GM12878 (cell line): Measurements from ENCODE around the gene TSC2. TPM values are rescaled to one million over a fixed set of nuclear protein-coding genes. Genes with fewer than 3 reads are reported as not detected.

Experiments used
- ESRRA ChIP-seq: IDR thresholded peaks from 2 replicates; pipeline ENCODE4 v1.6.1; 2012; ENCODE audit warnings: mild to moderate bottlenecking, low read length, improper control_type of control experiment
- KDM1A ChIP-seq: fragments of 200-600 bp; sonication (generic); IDR thresholded peaks from 2 replicates; pipeline ENCODE4 v1.6.1; 2016; ENCODE audit warnings: borderline replicate concordance
- NBN ChIP-seq: fragments of 450-650 bp; IDR thresholded peaks from 2 replicates; pipeline ENCODE4 v1.6.1; 2016
- NFYB ChIP-seq: IDR thresholded peaks from 2 replicates; pipeline ENCODE4 v1.6.1; 2011; ENCODE audit warnings: low read depth, mild to moderate bottlenecking, low read length, improper control_type of control experiment, moderate library complexity; ENCODE audit not compliant: insufficient read depth
- RAD21 ChIP-seq: IDR thresholded peaks from 2 replicates; pipeline ENCODE4 v1.6.1; 2011; ENCODE audit warnings: mild to moderate bottlenecking, low read depth, low read length, moderate library complexity; ENCODE audit not compliant: insufficient read depth
- SIN3A ChIP-seq: IDR thresholded peaks from 2 replicates; pipeline ENCODE4 v1.6.1; 2012; ENCODE audit warnings: low read depth, low read length, improper control_type of control experiment
- SMAD1 ChIP-seq: fragments of 450-650 bp; IDR thresholded peaks from 2 replicates; pipeline ENCODE4 v1.6.1; 2018; ENCODE audit warnings: mild to moderate bottlenecking, low read depth; ENCODE audit not compliant: partially characterized antibody
- SMARCA5 ChIP-seq: fragments of 450-650 bp; IDR thresholded peaks from 2 replicates; pipeline ENCODE4 v1.6.1; 2017; ENCODE audit warnings: mild to moderate bottlenecking
- SP1 ChIP-seq: IDR thresholded peaks from one replicate; pipeline ENCODE4 v1.6.1; 2011; ENCODE audit warnings: low read depth, low read length
- SREBF1 ChIP-seq: IDR thresholded peaks from 2 replicates; pipeline ENCODE4 v1.6.1; 2012; ENCODE audit warnings: mild to moderate bottlenecking, low read length
- SREBF2 ChIP-seq: IDR thresholded peaks from 2 replicates; pipeline ENCODE4 v1.6.1; 2012; ENCODE audit warnings: mild to moderate bottlenecking, low read length
- STAT3 ChIP-seq: IDR thresholded peaks from 2 replicates; pipeline ENCODE4 v1.6.1; 2011; ENCODE audit warnings: low read depth, low read length, improper control_type of control experiment
- TAF1 ChIP-seq: IDR thresholded peaks from 2 replicates; pipeline ENCODE4 v1.6.1; 2011; ENCODE audit warnings: mild to moderate bottlenecking, low read depth, low read length, borderline replicate concordance
- TCF12 ChIP-seq: IDR thresholded peaks from 2 replicates; pipeline ENCODE4 v1.6.1; 2011; ENCODE audit warnings: low read depth, mild to moderate bottlenecking, low read length
- TCF3 ChIP-seq: IDR thresholded peaks from 2 replicates; pipeline ENCODE4 v1.6.1; 2012; ENCODE audit warnings: low read depth, mild to moderate bottlenecking, low read length, borderline replicate concordance; ENCODE audit not compliant: insufficient read depth
- ZNF207 ChIP-seq: fragments of 450-650 bp; IDR thresholded peaks from 2 replicates; pipeline ENCODE4 v1.6.1; 2014; ENCODE audit warnings: antibody characterized with exemption, mild to moderate bottlenecking, borderline replicate concordance
- polyA plus RNA-seq, 11 experiments: library from polyadenylated mRNA; depleted of rRNA in 4 of 11; unstranded in 6 of 11; stranded (reverse) in 5 of 11; fragments of >200 nt; fragmentation: Nextera tagmentation in 4 of 11; fragmentation: Illumina TruSeq in 1 of 11; extraction: Ambion mirVana in 4 of 11; extraction: Trizol in 1 of 11; gene quantifications; 1 replicate in 1 of 11; 2 replicates in 10 of 11; pipeline versions ENCODE4 v1.2.1 to v1.2.3, GENCODE V29; 2011 to 2016; ENCODE audit warnings: inconsistent platforms in 2 of 11, missing spikeins in 2 of 11, low read depth in 1 of 11
- total RNA-seq, 4 experiments: library from RNA; depleted of rRNA in 3 of 4; stranded (reverse); fragments of >200 nt in 3 of 4; fragmentation: Illumina TruSeq in 1 of 4; extraction: Trizol in 1 of 4; gene quantifications; 2 replicates each; pipeline versions ENCODE4 v1.2.1 to v1.2.3, GENCODE V29; 2013 to 2021
- TF ChIP-seq, protein P1 (sequence below): fragments of 150-350 bp; IDR thresholded peaks from 2 replicates; pipeline ENCODE4 v1.6.1; 2014; ENCODE audit warnings: mild to moderate bottlenecking, low read depth, low read length
- TF ChIP-seq, protein P2 (sequence below), 3 experiments: IDR thresholded peaks in 2 of 3; conservative IDR thresholded peaks in 1 of 3; 2 replicates each; pipeline ENCODE4 v1.5.1; 2011; ENCODE audit warnings: low read depth in 3 of 3, low read length in 3 of 3, mild to moderate bottlenecking in 3 of 3, control low read depth in 2 of 3, moderate library complexity in 2 of 3, inconsistent platforms in 1 of 3, mixed read lengths in 1 of 3; ENCODE audit not compliant: control insufficient read depth in 2 of 3, insufficient read depth in 1 of 3; ENCODE audit errors: extremely low read depth in 1 of 3

TSC2 gene
- total and polyA plus RNA-seq, 10 of the 15 experiments (the other 5 are each of a cell fraction or from before 2014, with no cell fraction given) = 1.6 to 77.0 (median 21.6) TPM

DNA sequence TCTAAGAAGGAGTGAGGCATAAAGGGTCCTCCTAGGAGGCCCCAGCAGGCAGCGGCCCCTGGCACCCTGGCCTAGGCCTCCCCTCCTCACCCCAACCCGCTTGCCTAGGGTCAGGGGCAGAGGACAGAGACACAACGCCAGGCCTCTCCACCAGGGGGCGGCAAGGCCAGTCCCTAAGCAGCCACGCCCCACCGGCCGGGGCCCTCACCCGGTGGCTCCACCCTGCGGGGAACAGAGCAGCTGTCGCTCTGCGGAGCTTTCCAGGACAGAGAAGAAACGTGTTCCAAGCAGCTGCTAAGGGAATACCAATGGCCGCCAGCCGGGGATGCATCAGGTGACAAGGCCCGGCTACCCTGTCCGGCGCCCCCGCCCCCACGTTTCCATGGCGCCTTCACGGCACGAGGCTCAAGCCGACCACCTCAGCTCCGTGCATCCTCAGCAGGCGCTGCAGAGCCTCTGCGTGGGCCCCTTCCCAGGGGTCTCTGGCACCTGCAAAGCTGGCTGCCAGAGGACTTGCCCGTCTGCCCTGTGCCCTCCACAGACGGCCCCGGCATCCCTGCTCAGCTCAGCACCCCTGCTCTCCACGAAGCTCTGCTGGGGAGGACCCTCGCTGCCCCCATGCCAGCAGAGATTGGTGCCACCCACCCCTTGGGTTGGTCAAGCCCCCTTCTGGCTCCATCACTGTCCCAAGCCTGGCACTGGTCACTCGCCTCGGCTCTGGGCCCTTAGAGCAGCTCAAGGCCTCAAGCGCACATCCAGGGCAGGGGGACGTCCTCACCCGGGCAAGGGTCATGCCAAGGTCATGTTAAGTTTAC is 43.8 kb upstream of the TSC2 start (continued):
- peak; percentile 65; the same call in 1 of the 2 replicates for TF ChIP-seq TCF12
- TF ChIP-seq KDM1A = no peak
- no peak for TF ChIP-seq SREBF2
- no peak for TF ChIP-seq STAT3
- TF ChIP-seq RAD21 = peak; percentile 43
- 0 out of 2 replicates have a peak, but pooled peaks have one; percentile 32 for TF ChIP-seq SIN3A
- TF ChIP-seq, protein P1, sequence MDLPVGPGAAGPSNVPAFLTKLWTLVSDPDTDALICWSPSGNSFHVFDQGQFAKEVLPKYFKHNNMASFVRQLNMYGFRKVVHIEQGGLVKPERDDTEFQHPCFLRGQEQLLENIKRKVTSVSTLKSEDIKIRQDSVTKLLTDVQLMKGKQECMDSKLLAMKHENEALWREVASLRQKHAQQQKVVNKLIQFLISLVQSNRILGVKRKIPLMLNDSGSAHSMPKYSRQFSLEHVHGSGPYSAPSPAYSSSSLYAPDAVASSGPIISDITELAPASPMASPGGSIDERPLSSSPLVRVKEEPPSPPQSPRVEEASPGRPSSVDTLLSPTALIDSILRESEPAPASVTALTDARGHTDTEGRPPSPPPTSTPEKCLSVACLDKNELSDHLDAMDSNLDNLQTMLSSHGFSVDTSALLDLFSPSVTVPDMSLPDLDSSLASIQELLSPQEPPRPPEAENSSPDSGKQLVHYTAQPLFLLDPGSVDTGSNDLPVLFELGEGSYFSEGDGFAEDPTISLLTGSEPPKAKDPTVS = no peak
- TF ChIP-seq SREBF1 = no peak
- peak; percentile 51; the same call in 1 of the 2 replicates for TF ChIP-seq ESRRA
- peak; percentile 75 for TF ChIP-seq SP1
- TF ChIP-seq ZNF207 = no peak; the same call in 1 of the 2 replicates
- peak; percentile 79; the same call in 1 of the 2 replicates for TF ChIP-seq SMARCA5
- no peak for TF ChIP-seq TAF1
- TF ChIP-seq, protein P2, sequence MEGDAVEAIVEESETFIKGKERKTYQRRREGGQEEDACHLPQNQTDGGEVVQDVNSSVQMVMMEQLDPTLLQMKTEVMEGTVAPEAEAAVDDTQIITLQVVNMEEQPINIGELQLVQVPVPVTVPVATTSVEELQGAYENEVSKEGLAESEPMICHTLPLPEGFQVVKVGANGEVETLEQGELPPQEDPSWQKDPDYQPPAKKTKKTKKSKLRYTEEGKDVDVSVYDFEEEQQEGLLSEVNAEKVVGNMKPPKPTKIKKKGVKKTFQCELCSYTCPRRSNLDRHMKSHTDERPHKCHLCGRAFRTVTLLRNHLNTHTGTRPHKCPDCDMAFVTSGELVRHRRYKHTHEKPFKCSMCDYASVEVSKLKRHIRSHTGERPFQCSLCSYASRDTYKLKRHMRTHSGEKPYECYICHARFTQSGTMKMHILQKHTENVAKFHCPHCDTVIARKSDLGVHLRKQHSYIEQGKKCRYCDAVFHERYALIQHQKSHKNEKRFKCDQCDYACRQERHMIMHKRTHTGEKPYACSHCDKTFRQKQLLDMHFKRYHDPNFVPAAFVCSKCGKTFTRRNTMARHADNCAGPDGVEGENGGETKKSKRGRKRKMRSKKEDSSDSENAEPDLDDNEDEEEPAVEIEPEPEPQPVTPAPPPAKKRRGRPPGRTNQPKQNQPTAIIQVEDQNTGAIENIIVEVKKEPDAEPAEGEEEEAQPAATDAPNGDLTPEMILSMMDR (IDR thresholded peaks at IDR 0.05 in 2 of 3, conservative IDR thresholded peaks at IDR 0.05 in 1 of 3; ENCODE audit: control insufficient read depth in 2 of 3, extremely low read depth in 1 of 3, insufficient read depth in 1 of 3, low read depth in 3 of 3, low read length in 3 of 3) = peak; percentile 96 to 99 (median 99); a peak in 5 of 6 replicates
- no peak for TF ChIP-seq SMAD1
- no peak for TF ChIP-seq NFYB
- 0 out of 2 replicates have a peak, but pooled peaks have one; percentile 56 for TF ChIP-seq TCF3
- 0 out of 2 replicates have a peak, but pooled peaks have one; percentile 34 for TF ChIP-seq NBN
